Measurements from ENCODE around the gene ARL5C. TPM values are rescaled to one million over a fixed set of nuclear protein-coding genes. Genes with fewer than 3 reads are reported as not detected.

ARL5C gene
- total RNA-seq, 4 donors from 2014 or later = not detected

DNA sequence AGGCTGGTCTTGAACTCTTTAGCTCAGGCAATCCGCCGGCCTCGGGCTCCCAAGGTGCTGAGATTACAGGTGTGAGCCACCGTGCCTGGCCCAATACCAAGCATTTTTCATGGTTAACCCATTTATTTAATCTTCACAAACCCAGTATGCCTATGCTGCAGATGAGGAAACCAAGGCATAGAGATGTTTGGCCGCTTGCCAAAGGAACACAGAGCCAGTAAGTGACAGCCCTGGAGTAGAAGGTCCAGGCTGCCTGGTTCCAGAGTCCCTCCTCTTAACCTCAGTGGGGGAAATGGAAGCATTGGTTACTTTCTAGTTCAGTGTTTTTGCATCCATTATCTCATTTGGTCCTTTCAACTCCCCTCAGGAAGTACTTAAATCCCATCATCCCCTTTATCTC lies 15.3 kb upstream of the ARL5C start:
- Histone ChIP-seq H3K4me1 (no peaks in the 10 kb centered on the region), H3K4me3 (replicated peaks in 1 of 3) (no peak overlapping the region), H3K36me3 (peaks cover 9 to 29% of the 10 kb centered on the region in 2 donors), H3K27me3 (no peaks in the 10 kb centered on the region), H3K9me3 (no peaks in the 10 kb centered on the region), H3K27ac (no peak overlapping the region)
- 92 to 98% methylated on average over 5 of the region's 5 CpGs for WGBS, 2 donors
- DNase-seq = no peak
- no peak for TF ChIP-seq POLR2A (IDR thresholded peaks at IDR 0.05)
- TF ChIP-seq, protein P1, sequence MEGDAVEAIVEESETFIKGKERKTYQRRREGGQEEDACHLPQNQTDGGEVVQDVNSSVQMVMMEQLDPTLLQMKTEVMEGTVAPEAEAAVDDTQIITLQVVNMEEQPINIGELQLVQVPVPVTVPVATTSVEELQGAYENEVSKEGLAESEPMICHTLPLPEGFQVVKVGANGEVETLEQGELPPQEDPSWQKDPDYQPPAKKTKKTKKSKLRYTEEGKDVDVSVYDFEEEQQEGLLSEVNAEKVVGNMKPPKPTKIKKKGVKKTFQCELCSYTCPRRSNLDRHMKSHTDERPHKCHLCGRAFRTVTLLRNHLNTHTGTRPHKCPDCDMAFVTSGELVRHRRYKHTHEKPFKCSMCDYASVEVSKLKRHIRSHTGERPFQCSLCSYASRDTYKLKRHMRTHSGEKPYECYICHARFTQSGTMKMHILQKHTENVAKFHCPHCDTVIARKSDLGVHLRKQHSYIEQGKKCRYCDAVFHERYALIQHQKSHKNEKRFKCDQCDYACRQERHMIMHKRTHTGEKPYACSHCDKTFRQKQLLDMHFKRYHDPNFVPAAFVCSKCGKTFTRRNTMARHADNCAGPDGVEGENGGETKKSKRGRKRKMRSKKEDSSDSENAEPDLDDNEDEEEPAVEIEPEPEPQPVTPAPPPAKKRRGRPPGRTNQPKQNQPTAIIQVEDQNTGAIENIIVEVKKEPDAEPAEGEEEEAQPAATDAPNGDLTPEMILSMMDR (IDR thresholded peaks at IDR 0.05) = no peak
- intact Hi-C loops (cut with DNase I) = no loop called here

DNA sequence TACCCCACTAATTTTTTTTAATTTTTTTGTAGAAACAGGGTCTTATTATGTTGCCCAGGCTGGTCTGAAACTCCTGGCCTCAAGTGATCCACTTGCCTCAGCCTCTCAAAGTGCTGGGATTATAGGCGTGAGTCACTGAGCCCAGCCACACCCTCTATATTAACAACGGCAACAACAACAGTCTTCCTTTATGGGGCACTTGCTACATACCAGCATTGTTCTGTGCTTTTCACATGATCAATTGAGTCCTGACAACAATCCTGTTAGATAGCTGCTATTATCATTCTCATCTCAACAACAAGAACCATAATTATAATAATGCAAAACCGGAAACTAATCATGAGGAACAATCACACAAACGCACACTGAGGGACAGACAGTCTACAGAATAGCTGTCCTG lies 12.6 kb upstream of the ARL5C start:
- Histone ChIP-seq H3K27ac (no peak overlapping the region), H3K9me3 (no peaks in the 10 kb centered on the region), H3K36me3 (peaks cover 0 to 13% of the 10 kb centered on the region in 2 donors), H3K27me3 (no peaks in the 10 kb centered on the region), H3K4me1 (no peaks in the 10 kb centered on the region), H3K4me3 (replicated peaks in 1 of 3) (no peak overlapping the region)
- 82 to 95% methylated on average over 4 of the region's 4 CpGs for WGBS, 2 donors
- TF ChIP-seq POLR2A (IDR thresholded peaks at IDR 0.05) = no peak
- TF ChIP-seq, protein P1 (IDR thresholded peaks at IDR 0.05) = no peak
- intact Hi-C loops (cut with DNase I) = no loop called here
- no peak for DNase-seq

DNA sequence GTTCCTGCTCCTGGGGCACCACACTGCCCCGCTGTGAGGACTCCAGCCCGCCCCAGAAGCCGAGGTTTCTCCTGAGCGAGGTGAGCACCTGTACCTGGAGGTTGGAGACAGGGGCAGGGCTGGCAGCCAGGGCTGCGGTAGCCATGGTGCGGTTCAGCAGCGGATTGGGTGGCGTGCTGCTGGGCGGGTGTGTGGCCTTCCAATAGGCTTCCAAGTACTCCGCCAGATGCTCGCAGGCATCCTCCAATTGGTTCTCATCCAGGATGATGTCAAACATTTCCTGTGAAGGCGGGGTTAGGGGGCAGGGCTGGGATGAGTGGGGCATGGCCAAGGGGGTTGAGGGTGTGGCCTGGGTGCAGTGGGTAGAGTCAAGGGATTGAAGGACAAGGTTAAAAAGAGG lies 11.3 kb upstream of the ARL5C start:
- DNase-seq = no peak
- Histone ChIP-seq H3K27me3 (no peaks in the 10 kb centered on the region), H3K36me3 (peaks cover 0 to 10% of the 10 kb centered on the region in 2 donors), H3K9me3 (no peaks in the 10 kb centered on the region), H3K4me1 (peaks cover 0 to 1% of the 10 kb centered on the region in 2 donors), H3K27ac (no peak overlapping the region), H3K4me3 (replicated peaks in 1 of 3) (no peak overlapping the region)
- intact Hi-C loops (cut with DNase I) = no loop called here
- TF ChIP-seq POLR2A (IDR thresholded peaks at IDR 0.05) = no peak
- TF ChIP-seq, protein P1 (IDR thresholded peaks at IDR 0.05) = no peak
- WGBS, 2 donors = 89 to 92% methylated on average over 8 to 12 of the region's 12 CpGs

DNA sequence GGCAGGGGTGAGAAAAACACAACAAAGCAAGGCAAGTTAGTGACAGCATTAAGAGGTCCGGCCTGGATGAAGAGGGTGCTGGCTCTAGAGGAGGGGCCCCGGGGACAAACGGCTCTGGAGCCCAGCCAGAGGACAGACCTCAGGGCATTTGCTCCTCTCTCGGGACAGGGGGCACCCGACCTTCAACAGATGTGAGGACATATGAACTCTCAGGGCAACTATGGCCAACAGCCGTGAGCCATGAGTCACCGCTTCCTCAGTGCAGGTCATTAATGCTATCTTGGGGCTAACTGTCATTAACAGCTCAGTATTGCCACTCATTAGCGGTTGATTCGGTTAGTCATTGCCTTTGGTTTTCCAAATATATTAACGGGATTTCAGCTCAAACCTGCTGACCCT lies 9.7 kb upstream of the ARL5C start:
- DNase-seq = no peak
- WGBS, 2 donors = 77 to 83% methylated on average over 10 of the region's 10 CpGs
- no peaks in the 10 kb centered on the region for H3K27me3 ChIP-seq
- H3K4me3 ChIP-seq (replicated peaks in 1 of 3) = no peak overlapping the region
- TF ChIP-seq, protein P1 (IDR thresholded peaks at IDR 0.05) = no peak
- TF ChIP-seq POLR2A (IDR thresholded peaks at IDR 0.05) = no peak
- peaks cover 0 to 10% of the 10 kb centered on the region in 2 donors for H3K36me3 ChIP-seq
- no peaks in the 10 kb centered on the region for H3K9me3 ChIP-seq
- intact Hi-C loops (cut with DNase I) = no loop called here
- H3K4me1 ChIP-seq = peaks cover 0 to 7% of the 10 kb centered on the region in 2 donors
- no peak overlapping the region for H3K27ac ChIP-seq

DNA sequence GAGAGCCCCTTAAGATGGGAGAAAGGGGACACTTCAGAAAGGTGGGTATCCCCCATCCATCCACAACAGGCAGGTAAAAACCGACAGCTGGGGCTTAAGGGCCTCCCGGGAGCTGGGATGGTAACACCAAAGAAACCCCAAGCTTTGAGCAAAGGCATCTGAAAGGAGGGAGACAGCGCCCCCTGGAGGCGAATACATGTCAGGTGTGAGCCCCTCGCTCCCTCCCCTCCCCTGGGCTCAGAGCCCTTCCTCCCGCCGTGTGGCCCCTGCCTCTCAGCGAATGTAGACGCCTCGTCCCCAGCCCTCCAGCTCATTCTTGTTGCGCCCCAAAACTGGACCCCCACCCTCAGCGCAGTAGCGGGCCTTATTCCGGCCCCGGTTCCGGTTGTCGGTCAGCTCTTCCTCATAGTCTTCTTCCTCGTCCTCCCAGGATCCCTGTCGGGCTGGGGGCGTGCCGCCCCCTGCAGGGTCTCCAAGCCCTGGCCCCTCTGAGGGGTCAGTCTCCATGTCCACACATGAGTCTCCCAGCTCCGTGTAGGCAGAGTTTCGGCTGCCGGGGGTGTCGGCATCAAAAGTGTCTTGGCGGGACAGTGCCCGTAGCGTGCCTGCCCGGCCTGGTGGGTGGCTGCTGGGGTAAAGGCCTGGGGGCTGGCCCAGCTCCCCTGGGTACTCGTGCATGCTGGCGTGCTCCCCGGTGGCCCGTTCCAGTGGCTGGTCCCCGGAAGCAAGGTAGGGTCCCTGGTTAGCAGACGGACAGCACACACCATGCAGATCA lies 9.1 kb upstream of the ARL5C start:
- Histone ChIP-seq H3K9me3 (no peaks in the 10 kb centered on the region), H3K36me3 (peaks cover 0 to 10% of the 10 kb centered on the region in 2 donors), H3K27me3 (no peaks in the 10 kb centered on the region), H3K4me1 (peaks cover 0 to 7% of the 10 kb centered on the region in 2 donors), H3K4me3 (replicated peaks in 1 of 3) (no peak overlapping the region), H3K27ac (no peak overlapping the region)
- TF ChIP-seq, protein P1 (IDR thresholded peaks at IDR 0.05) = peak; percentile 53 to 76 (median 67)
- no peak for TF ChIP-seq POLR2A (IDR thresholded peaks at IDR 0.05)
- DNase-seq = peak; percentile 65 to 70
- intact Hi-C loops (cut with DNase I) = no loop called here
- 66 to 67% methylated on average over 32 to 35 of the region's 35 CpGs for WGBS, 2 donors

All from thyroid gland (tissue), 4 donors.